HEK293T (cell line): Measurements from ENCODE around the gene LRRC4B.

Experiments
- CTCF ChIA-PET: fragments of 350-600 bp; formaldehyde crosslinking; extraction: SDS; loops from one replicate; lab custom pipeline; 2021; ENCODE audit warnings: antibody characterized with exemption, inconsistent platforms; lab: Yijun Ruan, JAX
- POLR2A ChIA-PET: fragments of 350-600 bp; formaldehyde crosslinking; extraction: SDS; loops from one replicate; lab custom pipeline; 2020; ENCODE audit warnings: antibody characterized with exemption, inconsistent platforms; lab: Yijun Ruan, JAX
- DNase-seq: peaks from one replicate; pipeline ENCODE4 v3.0.0; 2012; ENCODE audit warnings: mixed read lengths; ENCODE audit errors: extremely low spot score
- ARNT ChIP-seq: fragments of 450-650 bp; IDR thresholded peaks from 2 replicates; pipeline ENCODE4 v1.6.1; 2017; ENCODE audit warnings: mild to moderate bottlenecking
- BHLHE40 ChIP-seq: fragments of 450-650 bp; IDR thresholded peaks from 2 replicates; pipeline ENCODE4 v1.6.1; 2016; ENCODE audit warnings: mild to moderate bottlenecking, moderate library complexity, borderline replicate concordance
- CTBP1 ChIP-seq: fragments of 450-650 bp; IDR thresholded peaks from 2 replicates; pipeline ENCODE4 v1.6.1; 2016; ENCODE audit warnings: borderline replicate concordance
- ELF4 ChIP-seq: fragments of 450-650 bp; IDR thresholded peaks from 2 replicates; pipeline ENCODE4 v1.6.1; 2017; ENCODE audit warnings: antibody characterized with exemption
- FOXA1 ChIP-seq: fragments of 450-650 bp; IDR thresholded peaks from 2 replicates; pipeline ENCODE4 v1.6.1; 2016; ENCODE audit warnings: mild to moderate bottlenecking
- FOXK2 ChIP-seq: fragments of 450-650 bp; IDR thresholded peaks from 2 replicates; pipeline ENCODE4 v1.6.1; 2016; ENCODE audit warnings: mild to moderate bottlenecking
- FOXM1 ChIP-seq: fragments of 450-650 bp; IDR thresholded peaks from 2 replicates; pipeline ENCODE4 v1.6.1; 2017; ENCODE audit warnings: mild to moderate bottlenecking, borderline replicate concordance
- HDGF ChIP-seq: fragments of 450-650 bp; IDR thresholded peaks from 2 replicates; pipeline ENCODE4 v1.6.1; 2017; ENCODE audit warnings: antibody characterized with exemption, borderline replicate concordance
- L3MBTL2 ChIP-seq: fragments of 450-650 bp; conservative IDR thresholded peaks from 2 replicates; pipeline ENCODE4 v1.6.1; 2016; ENCODE audit warnings: mild to moderate bottlenecking
- LEF1 ChIP-seq: fragments of 450-650 bp; IDR thresholded peaks from 2 replicates; pipeline ENCODE4 v1.6.1; 2017; ENCODE audit warnings: mild to moderate bottlenecking, borderline replicate concordance
- NFRKB ChIP-seq: fragments of 450-650 bp; IDR thresholded peaks from 2 replicates; pipeline ENCODE4 v1.6.1; 2016; ENCODE audit warnings: mild to moderate bottlenecking, moderate library complexity
- PKNOX1 ChIP-seq: fragments of 450-650 bp; IDR thresholded peaks from 2 replicates; pipeline ENCODE4 v1.6.1; 2016
- SP1 ChIP-seq: fragments of 450-650 bp; IDR thresholded peaks from 2 replicates; pipeline ENCODE4 v1.6.1; 2017
- SUZ12 ChIP-seq: fragments of 450-650 bp; IDR thresholded peaks from 2 replicates; pipeline ENCODE4 v1.6.1; 2016; ENCODE audit warnings: mild to moderate bottlenecking
- TARDBP ChIP-seq: fragments of 450-650 bp; IDR thresholded peaks from 2 replicates; pipeline ENCODE4 v1.6.1; 2016
- ZNF384 ChIP-seq: fragments of 450-650 bp; IDR thresholded peaks from 2 replicates; pipeline ENCODE4 v1.6.1; 2016

The LRRC4B gene

GRCh38 chr19:50501186-50501567, 67.1 kb downstream of the LRRC4B start:
- CTCF ChIA-PET, result no interaction called here
- no peak for DNase-seq

GRCh38 chr19:50500753-50501151, 67.5 kb downstream of the LRRC4B start:
- CTCF ChIA-PET, result no interaction called here
- TF ChIP-seq HDGF, result no peak
- POLR2A ChIA-PET, result no interaction called here
- no peak for DNase-seq

More at GRCh38 chr19:50501186-50501567, 67.1 kb downstream of the LRRC4B start:
- TF ChIP-seq ARNT (no peak), HDGF (no peak), ELF4 (no peak), LEF1 (no peak), FOXA1 (no peak), ZNF384 (no peak), PKNOX1 (no peak), BHLHE40 (no peak), SP1 (no peak), CTBP1 (no peak), SUZ12 (no peak)
- POLR2A ChIA-PET, result no interaction called here

DNA sequence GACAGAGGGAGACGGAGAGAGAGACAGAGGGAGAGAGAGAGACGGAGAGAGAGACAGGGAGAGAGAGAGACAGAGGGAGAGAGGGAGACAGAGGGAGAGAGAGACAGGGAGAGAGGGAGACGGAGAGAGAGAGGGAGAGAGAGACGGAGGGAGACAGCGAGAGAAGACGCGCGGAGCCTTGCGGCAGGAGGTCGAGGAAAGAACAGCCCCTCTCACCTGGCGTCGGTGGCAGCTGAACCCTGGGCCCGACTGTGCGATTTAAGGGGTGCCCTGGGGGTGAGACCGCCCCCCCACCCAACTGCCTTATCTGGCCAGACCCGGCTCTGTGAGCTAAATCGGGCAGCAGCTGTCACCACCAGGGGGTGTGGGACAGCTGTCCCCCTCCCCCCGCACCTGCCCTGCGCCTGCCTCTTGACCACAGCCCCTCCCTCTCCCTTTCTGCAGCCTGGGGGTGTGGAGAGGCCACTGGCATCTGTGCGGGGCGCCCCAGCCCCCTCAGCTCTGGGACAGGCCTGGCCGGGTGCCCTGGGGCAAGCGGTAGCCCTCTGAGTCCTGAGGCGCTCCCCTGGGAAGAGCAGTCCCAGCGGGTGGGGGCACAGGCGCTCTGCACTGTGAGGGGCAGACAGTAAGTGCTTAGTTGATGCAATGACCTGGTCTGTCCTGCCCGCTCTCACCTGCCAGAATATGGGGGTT, 68.0 kb downstream of the LRRC4B start:
- CTCF ChIA-PET, result no interaction called here
- POLR2A ChIA-PET, result no interaction called here
- no peak for TF ChIP-seq HDGF
- no peak for TF ChIP-seq L3MBTL2
- TF ChIP-seq FOXK2, result no peak
- no peak for TF ChIP-seq NFRKB
- no peak for DNase-seq

DNA sequence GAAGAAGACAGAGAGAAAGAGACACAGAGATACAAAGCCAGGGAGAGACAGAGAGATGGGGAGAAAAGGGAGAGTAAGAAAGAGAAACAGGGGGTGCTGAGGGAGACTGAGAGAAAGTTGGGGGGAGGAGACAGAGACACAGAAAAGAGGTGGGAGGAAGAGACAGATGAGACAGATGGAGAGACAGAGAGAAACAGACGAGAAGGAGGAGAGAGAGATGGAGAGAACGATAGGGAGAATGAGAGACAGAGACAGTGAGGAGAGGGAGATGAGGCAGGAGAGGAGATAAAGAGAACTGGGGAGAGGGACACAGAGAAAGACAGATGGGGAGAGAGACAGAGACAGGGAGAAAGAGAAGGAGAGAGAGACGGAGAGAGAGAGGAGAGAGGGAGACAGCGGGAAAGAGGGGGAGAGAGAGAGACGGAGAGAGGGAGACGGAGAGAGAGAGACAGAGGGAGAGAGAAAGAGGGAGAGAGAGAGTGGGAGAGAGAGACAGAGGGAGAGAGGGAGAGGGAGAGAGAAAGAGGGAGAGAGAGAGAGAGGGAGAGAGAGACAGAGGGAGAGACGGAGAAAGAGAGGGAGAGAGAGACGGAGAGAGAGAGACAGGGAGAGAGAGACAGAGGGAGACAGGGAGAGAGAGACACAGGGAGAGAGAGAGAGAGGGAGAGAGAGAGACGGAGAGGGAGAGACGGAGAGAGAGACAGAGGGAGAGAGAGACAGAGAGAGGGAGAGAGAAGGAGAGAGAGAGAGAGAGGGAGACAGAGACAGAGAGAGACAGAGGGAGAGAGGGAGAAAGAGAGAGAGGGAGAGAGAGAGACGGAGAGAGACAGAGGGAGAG, 69.8 kb downstream of the LRRC4B start:
- no peak for TF ChIP-seq FOXA1
- TF ChIP-seq ARNT, result no peak
- TF ChIP-seq SUZ12, result no peak
- no peak for TF ChIP-seq CTBP1
- no peak for TF ChIP-seq ZNF384
- TF ChIP-seq SP1, result no peak
- no peak for TF ChIP-seq FOXK2
- TF ChIP-seq FOXM1, result no peak
- no peak for TF ChIP-seq NFRKB
- no peak for TF ChIP-seq TARDBP
- TF ChIP-seq LEF1, result no peak
- POLR2A ChIA-PET, result no interaction called here
- DNase-seq, result no peak
- CTCF ChIA-PET, result no interaction called here

GRCh38 chr19:50497022-50497405, 71.2 kb downstream of the LRRC4B start:
- no peak for TF ChIP-seq LEF1
- TF ChIP-seq ZNF384, result no peak
- TF ChIP-seq PKNOX1, result no peak
- no peak for TF ChIP-seq SUZ12
- TF ChIP-seq FOXA1, result no peak
- no peak for TF ChIP-seq NFRKB
- no peak for TF ChIP-seq ELF4
- TF ChIP-seq FOXM1, result no peak
- TF ChIP-seq CTBP1, result no peak
- no peak for TF ChIP-seq ARNT
- TF ChIP-seq BHLHE40, result no peak
- TF ChIP-seq TARDBP, result no peak
- no peak for TF ChIP-seq FOXK2
- no peak for TF ChIP-seq L3MBTL2
- no peak for TF ChIP-seq HDGF
- TF ChIP-seq SP1, result no peak
- POLR2A ChIA-PET, result interaction anchor here (1.1 kb wide), 1 partner anchor 14 kb away, joined by 4 read pairs; the partner anchor contains the start of gene JOSD2
- no peak for DNase-seq
- CTCF ChIA-PET, result no interaction called here

GRCh38 chr19:50496189-50497021, 71.8 kb downstream of the LRRC4B start:
- CTCF ChIA-PET, result interaction anchor here (0.7 kb wide), 1 partner anchor 173 kb away, joined by 3 read pairs; no protein-coding TSS in a partner anchor
- TF ChIP-seq ARNT, result no peak
- TF ChIP-seq L3MBTL2, result no peak
- no peak for TF ChIP-seq FOXM1
- TF ChIP-seq SP1, result no peak
- no peak for TF ChIP-seq CTBP1
- TF ChIP-seq PKNOX1, result no peak
- no peak for TF ChIP-seq HDGF
- no peak for TF ChIP-seq LEF1
- TF ChIP-seq ZNF384, result no peak
- no peak for TF ChIP-seq FOXA1
- no peak for DNase-seq
- POLR2A ChIA-PET, result interaction anchor here (1.1 kb wide), 1 partner anchor 15 kb away, joined by 4 read pairs; the partner anchor contains the start of gene JOSD2
